Breast epithelium (tissue), 4 donors: ENCODE measurements around the gene FHIP1B. TPM values are rescaled to one million over a fixed set of nuclear protein-coding genes. Genes with fewer than 3 reads are reported as not detected.
"Not testable (repeated sequence)": the region's sequence is repeated elsewhere in the genome, so short reads cannot be mapped to it uniquely, and the experiment has no call there.

Experiments
- DNase-seq, 2 donors: peaks; one replicate each; pipeline ENCODE4 v3.0.0-alpha.2; 2019; ENCODE audit warnings: low spot score in 2 of 2
- H3K27ac ChIP-seq, 2 donors: fragments of 200-600 bp; sonication (generic) in 1 of 2; one replicate each; pipeline ENCODE4 v1.5.1; 2016 to 2019; ENCODE audit warnings: mild to moderate bottlenecking in 1 of 2
- H3K27me3 ChIP-seq, 2 donors: fragments of 200-600 bp; sonication (generic) in 1 of 2; one replicate each; pipeline versions ENCODE4 v1.5.1 to v1.6.0; 2017 to 2019; ENCODE audit warnings: control low read depth in 1 of 2, mild to moderate bottlenecking in 1 of 2
- H3K36me3 ChIP-seq: fragments of 200-600 bp; one replicate; pipeline ENCODE4 v1.5.1; 2019
- H3K4me1 ChIP-seq, 2 donors: fragments of 200-600 bp; sonication (generic); one replicate each; pipeline ENCODE4 v1.5.1; 2016 to 2019; ENCODE audit warnings: control low read depth in 1 of 2
- H3K4me3 ChIP-seq, 3 donors: fragments of 200-600 bp; sonication (generic); 1 replicate in 2 of 3; 2 replicates in 1 of 3; pipeline ENCODE4 v1.5.1; 2016 to 2019; ENCODE audit warnings: mild to moderate bottlenecking in 3 of 3, moderate library complexity in 2 of 3
- H3K9me3 ChIP-seq, 2 donors: fragments of 200-600 bp; sonication (generic) in 1 of 2; one replicate each; pipeline ENCODE4 v1.5.1; 2016 to 2019; ENCODE audit warnings: control low read depth in 1 of 2
- POLR2A ChIP-seq: fragments of 450-650 bp; IDR thresholded peaks from one replicate; pipeline ENCODE4 v1.6.1; 2016; ENCODE audit warnings: antibody characterized with exemption, mild to moderate bottlenecking, moderate library complexity
- POLR2AphosphoS5 ChIP-seq, 3 donors: sonication (generic); formaldehyde crosslinking; IDR thresholded peaks; one replicate each; pipeline ENCODE4 v1.6.1; 2017; ENCODE audit warnings: antibody characterized with exemption in 3 of 3
- intact Hi-C: fragments of 100-400 bp; cut with DNase I; formaldehyde crosslinking; loops from one replicate; pipeline ENCODE4 v1.15.1; 2023; ENCODE audit warnings: low total_unique reads
- total RNA-seq, 3 donors: library from RNA; depleted of rRNA; stranded (reverse); fragments of >200 nt; gene quantifications; one replicate each; pipeline ENCODE4 v1.1.0, GENCODE V29; 2016
- TF ChIP-seq, protein P1 (sequence below), 3 donors: fragments of 450-650 bp; IDR thresholded peaks; one replicate each; pipeline ENCODE4 v1.5.1; 2016 to 2017; ENCODE audit warnings: antibody characterized with exemption in 3 of 3, mild to moderate bottlenecking in 3 of 3, moderate library complexity in 3 of 3

The FHIP1B gene
- 10 to 100 TPM; 34.7 to 42.6 (median 42.1) TPM for total RNA-seq

DNA sequence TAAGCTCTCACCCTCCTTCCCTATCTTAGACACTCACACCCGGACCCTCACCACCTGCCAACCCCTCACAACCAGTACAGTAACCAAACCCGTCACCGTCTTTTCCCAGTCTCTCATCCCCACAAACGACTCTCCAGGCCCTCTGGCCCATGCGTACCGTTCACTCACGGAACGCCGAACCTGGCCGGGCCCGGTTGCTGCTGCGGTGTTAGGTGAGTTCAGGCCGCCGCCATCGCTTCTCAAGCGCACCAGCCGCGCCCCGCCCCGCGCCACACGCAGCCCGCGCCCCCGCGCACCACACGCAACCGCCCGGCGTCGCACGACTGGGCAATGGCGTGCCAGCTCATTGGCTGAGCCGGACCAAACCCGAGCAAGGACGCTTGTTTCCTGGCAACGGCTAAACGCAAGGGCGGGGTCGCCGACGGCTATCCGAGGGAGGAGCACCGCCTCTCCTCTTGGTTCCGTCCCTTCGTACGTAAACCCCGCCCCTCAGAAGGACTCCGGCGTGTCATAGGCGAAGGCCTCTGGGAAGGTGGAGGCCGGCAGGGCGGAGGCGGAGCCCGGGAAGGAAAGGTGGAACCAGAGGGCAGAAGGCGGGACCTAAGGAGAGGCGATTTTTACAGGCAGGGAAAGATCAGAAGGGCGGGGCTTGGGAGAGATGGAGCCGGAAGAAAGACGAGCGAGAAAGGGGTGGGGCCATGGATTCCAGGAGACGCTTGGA lies at the start of gene FHIP1B:
Gene FHIP1B (minus strand): TSS at position 250 of the 721 bp plus-strand sequence. CDS start 10,120 bp downstream, outside the sequence.
- no peaks in the 10 kb centered on the region for H3K36me3 ChIP-seq
- H3K4me1 ChIP-seq: no peaks in the 10 kb centered on the region
- H3K4me3 ChIP-seq: peak within 1 kb of the TSS; percentile 76 to 80 (median 79)
- H3K9me3 ChIP-seq: no peaks in the 10 kb centered on the region
- TF ChIP-seq POLR2A (peak; percentile 30), POLR2AphosphoS5 (IDR thresholded peaks at IDR 0.05) (peak; percentile 73 to 89 (median 76))
- TF ChIP-seq, protein P1, sequence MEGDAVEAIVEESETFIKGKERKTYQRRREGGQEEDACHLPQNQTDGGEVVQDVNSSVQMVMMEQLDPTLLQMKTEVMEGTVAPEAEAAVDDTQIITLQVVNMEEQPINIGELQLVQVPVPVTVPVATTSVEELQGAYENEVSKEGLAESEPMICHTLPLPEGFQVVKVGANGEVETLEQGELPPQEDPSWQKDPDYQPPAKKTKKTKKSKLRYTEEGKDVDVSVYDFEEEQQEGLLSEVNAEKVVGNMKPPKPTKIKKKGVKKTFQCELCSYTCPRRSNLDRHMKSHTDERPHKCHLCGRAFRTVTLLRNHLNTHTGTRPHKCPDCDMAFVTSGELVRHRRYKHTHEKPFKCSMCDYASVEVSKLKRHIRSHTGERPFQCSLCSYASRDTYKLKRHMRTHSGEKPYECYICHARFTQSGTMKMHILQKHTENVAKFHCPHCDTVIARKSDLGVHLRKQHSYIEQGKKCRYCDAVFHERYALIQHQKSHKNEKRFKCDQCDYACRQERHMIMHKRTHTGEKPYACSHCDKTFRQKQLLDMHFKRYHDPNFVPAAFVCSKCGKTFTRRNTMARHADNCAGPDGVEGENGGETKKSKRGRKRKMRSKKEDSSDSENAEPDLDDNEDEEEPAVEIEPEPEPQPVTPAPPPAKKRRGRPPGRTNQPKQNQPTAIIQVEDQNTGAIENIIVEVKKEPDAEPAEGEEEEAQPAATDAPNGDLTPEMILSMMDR (IDR thresholded peaks at IDR 0.05): no peak
- no peaks in the 10 kb centered on the region for H3K27me3 ChIP-seq
- DNase-seq: peak; percentile 100
- H3K27ac ChIP-seq: peak within 1 kb of the TSS; percentile 90 to 93
- intact Hi-C loops: no loop called here

- Histone ChIP-seq H3K4me3 (no peak overlapping the region), H3K27ac (no peak overlapping the region), H3K27me3 (no peaks in the 10 kb centered on the region), H3K9me3 (no peaks in the 10 kb centered on the region), H3K4me1 (no peaks in the 10 kb centered on the region), H3K36me3 (no peaks in the 10 kb centered on the region)
- TF ChIP-seq POLR2AphosphoS5 (IDR thresholded peaks at IDR 0.05) (no peak), POLR2A (no peak)
- TF ChIP-seq, protein P1 (IDR thresholded peaks at IDR 0.05): no peak
- intact Hi-C loops: no loop called here
- no peak for DNase-seq
Observed at GRCh38 chr11:6283453-6284023, 49.1 kb upstream of the FHIP1B start.

GRCh38 chr11:6280809-6281208 lies 46.4 kb upstream of the FHIP1B start:
- H3K9me3 ChIP-seq, DNase-seq, H3K36me3 ChIP-seq, intact Hi-C loops, H3K27me3 ChIP-seq, H3K4me3 ChIP-seq, H3K27ac ChIP-seq, H3K4me1 ChIP-seq: not testable (repeated sequence)

DNA sequence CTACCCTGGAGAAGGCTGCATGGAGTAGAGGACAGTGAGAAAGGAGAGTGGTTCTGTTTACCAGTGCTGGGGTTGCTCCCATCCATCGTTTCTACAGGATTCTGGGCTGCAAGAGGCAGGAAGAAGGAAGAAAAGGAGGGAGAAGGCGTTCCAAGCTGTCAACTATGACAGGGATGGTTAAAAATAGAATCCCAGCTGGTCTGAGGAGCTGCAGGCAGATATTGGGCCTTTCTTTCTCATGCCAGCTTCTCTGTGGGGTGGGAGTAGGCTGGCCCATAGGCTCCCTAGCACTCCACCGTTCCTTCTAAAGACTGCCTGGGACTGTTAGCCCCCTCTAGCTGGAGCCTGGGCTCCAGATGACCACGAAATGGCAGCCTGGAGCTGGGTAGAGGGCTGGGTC lies 38.8 kb upstream of the FHIP1B start:
- Histone ChIP-seq H3K4me1 (no peaks in the 10 kb centered on the region), H3K36me3 (no peaks in the 10 kb centered on the region), H3K27me3 (no peaks in the 10 kb centered on the region), H3K4me3 (no peak overlapping the region), H3K9me3 (no peaks in the 10 kb centered on the region), H3K27ac (no peak overlapping the region)
- DNase-seq: no peak
- intact Hi-C loops: no loop called here
- TF ChIP-seq, protein P1 (IDR thresholded peaks at IDR 0.05): no peak
- TF ChIP-seq POLR2A: no peak
- TF ChIP-seq POLR2AphosphoS5 (IDR thresholded peaks at IDR 0.05): no peak

- intact Hi-C loops: no loop called here
- TF ChIP-seq, protein P1 (IDR thresholded peaks at IDR 0.05): no peak
- TF ChIP-seq POLR2AphosphoS5 (IDR thresholded peaks at IDR 0.05): no peak
- TF ChIP-seq POLR2A: no peak
- Histone ChIP-seq H3K9me3 (no peaks in the 10 kb centered on the region), H3K4me1 (no peaks in the 10 kb centered on the region), H3K36me3 (no peaks in the 10 kb centered on the region), H3K27me3 (no peaks in the 10 kb centered on the region), H3K4me3 (no peak overlapping the region), H3K27ac (no peak overlapping the region)
- no peak for DNase-seq
Observed at GRCh38 chr11:6271598-6271997, 37.2 kb upstream of the FHIP1B start.
